ENCODE results near the gene GOT1. TPM values are rescaled to one million over a fixed set of nuclear protein-coding genes. Genes with fewer than 3 reads are reported as not detected.

GOT1 gene
- total RNA-seq, 1 donor from 2014 or later = 26.7 TPM

GRCh38 chr10:99396471-99396870, 34.0 kb downstream of the GOT1 start:
- intact Hi-C loops (cut with micrococcal nuclease) = no loop called here

- intact Hi-C loops (cut with micrococcal nuclease) = no loop called here
Observed at GRCh38 chr10:99395750-99396445, 34.5 kb downstream of the GOT1 start.

GRCh38 chr10:99394761-99395386, 35.5 kb downstream of the GOT1 start:
- intact Hi-C loops (cut with micrococcal nuclease) = loop anchor here (5.0 kb wide), 1 partner anchor 152 kb away; no protein-coding TSS in a partner anchor

- intact Hi-C loops (cut with micrococcal nuclease) = loop anchor here (5.0 kb wide), 1 partner anchor 153 kb away; no protein-coding TSS in a partner anchor
Observed at GRCh38 chr10:99394256-99394655, 36.2 kb downstream of the GOT1 start.

GRCh38 chr10:99393683-99394082, 36.7 kb downstream of the GOT1 start:
- intact Hi-C loops (cut with micrococcal nuclease) = loop anchor here (2.0 to 5.0 kb wide), 2 partner anchors 154 to 219 kb away; no protein-coding TSS in a partner anchor

GRCh38 chr10:99393036-99393435, 37.4 kb downstream of the GOT1 start:
- intact Hi-C loops (cut with micrococcal nuclease) = loop anchor here (2.0 to 5.0 kb wide), 2 partner anchors 154 to 220 kb away; no protein-coding TSS in a partner anchor

- intact Hi-C loops (cut with micrococcal nuclease) = loop anchor here (5.0 kb wide), 1 partner anchor 156 kb away; no protein-coding TSS in a partner anchor
Observed at GRCh38 chr10:99391346-99391745, 39.1 kb downstream of the GOT1 start.

GRCh38 chr10:99389729-99390480, 40.5 kb downstream of the GOT1 start:
- intact Hi-C loops (cut with micrococcal nuclease) = loop anchor here (5.0 kb wide), 1 partner anchor 157 kb away; no protein-coding TSS in a partner anchor

GRCh38 chr10:99387541-99387940, 42.9 kb downstream of the GOT1 start:
- intact Hi-C loops (cut with micrococcal nuclease) = no loop called here

GRCh38 chr10:99387071-99387470, 43.4 kb downstream of the GOT1 start:
- intact Hi-C loops (cut with micrococcal nuclease) = no loop called here

GRCh38 chr10:99382176-99382575, 48.2 kb downstream of the GOT1 start:
- intact Hi-C loops (cut with micrococcal nuclease) = no loop called here

- intact Hi-C loops (cut with micrococcal nuclease) = no loop called here
Observed at GRCh38 chr10:99375426-99375825, 55.0 kb downstream of the GOT1 start.

GRCh38 chr10:99374972-99375371, 55.5 kb downstream of the GOT1 start:
- intact Hi-C loops (cut with micrococcal nuclease) = no loop called here

GRCh38 chr10:99374526-99374925, 55.9 kb downstream of the GOT1 start:
- intact Hi-C loops (cut with micrococcal nuclease) = no loop called here

GRCh38 chr10:99372546-99373271, 57.7 kb downstream of the GOT1 start:
- intact Hi-C loops (cut with micrococcal nuclease) = no loop called here

- intact Hi-C loops (cut with micrococcal nuclease) = no loop called here
Observed at GRCh38 chr10:99370993-99371392, 59.4 kb downstream of the GOT1 start.

- intact Hi-C loops (cut with micrococcal nuclease) = no loop called here
Observed at GRCh38 chr10:99369551-99369950, 60.9 kb downstream of the GOT1 start.

GRCh38 chr10:99369126-99369525, 61.3 kb downstream of the GOT1 start:
- intact Hi-C loops (cut with micrococcal nuclease) = no loop called here

- intact Hi-C loops (cut with micrococcal nuclease) = no loop called here
Observed at GRCh38 chr10:99368646-99369045, 61.8 kb downstream of the GOT1 start.

GRCh38 chr10:99366666-99367065, 63.8 kb downstream of the GOT1 start:
- intact Hi-C loops (cut with micrococcal nuclease) = no loop called here

GRCh38 chr10:99365736-99366135, 64.7 kb downstream of the GOT1 start:
- intact Hi-C loops (cut with micrococcal nuclease) = no loop called here

Measured in T-helper 2 cell treated with Interferon-gamma antibody and Interleukin-4, amounts not matched to agents 100 ng/mL and 5 ng/mL, for 36 hours (primary cell).